Hypothalamus (tissue), 51 donors: ENCODE results near the gene APP.
A peak's percentile ranks its signal among the peaks of the same experiment; 100 is the strongest.

ENCODE experiments used
- DNase-seq, 51 donors: peaks; one replicate each; lab custom pipeline; 2025; lab: John Stamatoyannopoulos, UW

Gene APP

GRCh38 chr21:25995278-25995677 is 175.3 kb downstream of the APP start:
- DNase-seq: peak in 9 of 51 donors; percentile 8 to 57 (median 24)

GRCh38 chr21:25994758-25995163 is 175.8 kb downstream of the APP start:
- peak in 1 of 51 donors; percentile 25 for DNase-seq

GRCh38 chr21:25988738-25989137 is 181.8 kb downstream of the APP start:
- no peak for DNase-seq

- DNase-seq: no peak
These were observed 183.0 kb downstream of the APP start for GRCh38 chr21:25987531-25987930.

GRCh38 chr21:25986928-25987327 is 183.6 kb downstream of the APP start:
- peak in 1 of 51 donors; percentile 23 for DNase-seq

- DNase-seq: no peak
These were observed 184.6 kb downstream of the APP start for GRCh38 chr21:25985990-25986389.

- no peak for DNase-seq
These were observed 186.0 kb downstream of the APP start for GRCh38 chr21:25984538-25984937.

- no peak for DNase-seq
These were observed 186.8 kb downstream of the APP start for GRCh38 chr21:25983745-25984144.

- no peak for DNase-seq
These were observed 189.9 kb downstream of the APP start for GRCh38 chr21:25980710-25981109.

GRCh38 chr21:25979845-25980616 is 190.5 kb downstream of the APP start:
- no peak for DNase-seq

GRCh38 chr21:25977068-25977611 is 193.4 kb downstream of the APP start:
- DNase-seq: no peak

GRCh38 chr21:25974964-25975363 is 195.6 kb downstream of the APP start:
- no peak for DNase-seq

- DNase-seq: peak in 34 of 51 donors; percentile 11 to 90 (median 48)
These were observed 200.2 kb downstream of the APP start for GRCh38 chr21:25970254-25970930.

GRCh38 chr21:25967901-25968438 is 202.6 kb downstream of the APP start:
- no peak for DNase-seq

- peak in 1 of 51 donors; percentile 44 for DNase-seq
These were observed 203.2 kb downstream of the APP start for GRCh38 chr21:25967181-25967900.

GRCh38 chr21:25965951-25966707 is 204.4 kb downstream of the APP start:
- DNase-seq: no peak

GRCh38 chr21:25964926-25965325 is 205.6 kb downstream of the APP start:
- DNase-seq: no peak

- no peak for DNase-seq
These were observed 206.6 kb downstream of the APP start for GRCh38 chr21:25964015-25964414.

- DNase-seq: no peak
These were observed 207.4 kb downstream of the APP start for GRCh38 chr21:25963181-25963580.

GRCh38 chr21:25961042-25961441 is 209.5 kb downstream of the APP start:
- DNase-seq: no peak
